Measurements from ENCODE around the gene CDX1. TPM values are rescaled to one million over a fixed set of nuclear protein-coding genes. Genes with fewer than 3 reads are reported as not detected.

The CDX1 gene
- total RNA-seq, 1 experiment from 2014 or later: 0.29 TPM

DNA sequence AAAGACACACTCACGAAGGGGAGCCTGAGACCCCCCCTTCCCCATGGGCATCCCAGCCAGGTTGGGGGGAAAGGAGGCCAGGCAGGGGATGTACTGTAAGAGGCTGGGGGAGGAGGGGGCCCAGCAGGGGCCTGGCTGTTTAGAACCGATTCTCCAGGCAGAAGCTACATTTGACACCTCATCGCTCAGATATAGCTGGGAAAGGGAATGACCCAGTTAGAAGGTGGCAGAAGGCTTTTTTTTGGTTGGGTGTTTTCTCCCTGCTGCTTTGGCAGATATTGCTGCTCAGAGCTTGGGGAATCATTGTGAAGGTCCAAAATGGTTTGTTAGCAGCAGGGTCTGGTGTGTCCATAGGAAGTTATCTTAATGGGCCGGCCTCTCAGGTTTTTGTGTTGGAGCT, 6.0 kb downstream of the CDX1 start:
- Mint-ChIP-seq H3K36me3 (ENCODE audit: insufficient read depth, unreplicated experiment) (peaks cover 6% of the 10 kb centered on the region), H3K9me3 (ENCODE audit: unreplicated experiment) (no peaks in the 10 kb centered on the region), H3K4me1 (ENCODE audit: low read depth, unreplicated experiment) (peaks cover 19% of the 10 kb centered on the region), H3K27ac (ENCODE audit: unreplicated experiment) (no peak overlapping the region), H3K4me3 (ENCODE audit: unreplicated experiment) (no peak overlapping the region), H3K27me3 (ENCODE audit: insufficient read depth, unreplicated experiment) (no peaks in the 10 kb centered on the region)
- Histone ChIP-seq H3K27me3 (replicated peaks; ENCODE audit: control insufficient read depth, insufficient read depth, low read length) (no peaks in the 10 kb centered on the region), H3K9me3 (no peaks in the 10 kb centered on the region), H3K4me1 (peaks cover 5% of the 10 kb centered on the region; the same call in 1 of the 2 replicates), H3K4me3 (ENCODE audit: low read depth, low read length) (no peak overlapping the region), H3K36me3 (ENCODE audit: control insufficient read depth, insufficient read depth, low read length) (no peaks in the 10 kb centered on the region; the same call in 1 of the 2 replicates)
- BruUV-seq (replicated peaks): no TSS peak
- TF ChIP-seq, protein P1, sequence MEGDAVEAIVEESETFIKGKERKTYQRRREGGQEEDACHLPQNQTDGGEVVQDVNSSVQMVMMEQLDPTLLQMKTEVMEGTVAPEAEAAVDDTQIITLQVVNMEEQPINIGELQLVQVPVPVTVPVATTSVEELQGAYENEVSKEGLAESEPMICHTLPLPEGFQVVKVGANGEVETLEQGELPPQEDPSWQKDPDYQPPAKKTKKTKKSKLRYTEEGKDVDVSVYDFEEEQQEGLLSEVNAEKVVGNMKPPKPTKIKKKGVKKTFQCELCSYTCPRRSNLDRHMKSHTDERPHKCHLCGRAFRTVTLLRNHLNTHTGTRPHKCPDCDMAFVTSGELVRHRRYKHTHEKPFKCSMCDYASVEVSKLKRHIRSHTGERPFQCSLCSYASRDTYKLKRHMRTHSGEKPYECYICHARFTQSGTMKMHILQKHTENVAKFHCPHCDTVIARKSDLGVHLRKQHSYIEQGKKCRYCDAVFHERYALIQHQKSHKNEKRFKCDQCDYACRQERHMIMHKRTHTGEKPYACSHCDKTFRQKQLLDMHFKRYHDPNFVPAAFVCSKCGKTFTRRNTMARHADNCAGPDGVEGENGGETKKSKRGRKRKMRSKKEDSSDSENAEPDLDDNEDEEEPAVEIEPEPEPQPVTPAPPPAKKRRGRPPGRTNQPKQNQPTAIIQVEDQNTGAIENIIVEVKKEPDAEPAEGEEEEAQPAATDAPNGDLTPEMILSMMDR (IDR thresholded peaks at IDR 0.05; ENCODE audit: insufficient read depth in 1 of 2, low read depth in 1 of 2, low read length in 1 of 2, severe bottlenecking in 1 of 2, unreplicated experiment in 1 of 2): no peak
- POLR2A ChIA-PET: no interaction called here
- no peak for DNase-seq
- intact Hi-C loops (cut with micrococcal nuclease; ENCODE audit: unreplicated experiment): no loop called here
- CTCF ChIA-PET: no interaction called here

DNA sequence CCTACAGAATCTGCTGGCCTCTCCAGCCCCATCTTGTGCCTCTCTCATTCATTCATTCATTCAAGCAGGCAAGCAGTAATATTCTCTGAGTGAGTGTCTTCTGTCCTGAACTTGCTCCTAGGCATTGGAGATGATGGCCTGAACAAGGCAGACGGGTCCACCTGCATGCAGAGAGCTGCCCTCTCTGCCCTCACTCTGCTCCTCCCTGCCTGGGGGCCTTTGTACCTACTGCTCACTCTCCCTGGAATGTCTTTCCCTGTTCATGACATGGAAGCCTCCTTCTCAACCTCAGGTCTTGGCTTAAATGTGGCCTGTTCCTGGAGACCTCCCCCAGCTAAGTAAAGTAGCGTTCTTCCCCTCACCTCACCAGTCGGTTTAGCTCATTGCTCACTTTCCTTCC, 6.6 kb downstream of the CDX1 start:
- Histone ChIP-seq H3K27me3 (replicated peaks; ENCODE audit: control insufficient read depth, insufficient read depth, low read length) (no peaks in the 10 kb centered on the region), H3K4me1 (peaks cover 5% of the 10 kb centered on the region; the same call in 1 of the 2 replicates), H3K9me3 (no peaks in the 10 kb centered on the region), H3K4me3 (ENCODE audit: low read depth, low read length) (no peak overlapping the region), H3K36me3 (ENCODE audit: control insufficient read depth, insufficient read depth, low read length) (no peaks in the 10 kb centered on the region; the same call in 1 of the 2 replicates)
- DNase-seq: no peak
- BruUV-seq (replicated peaks): no TSS peak
- intact Hi-C loops (cut with micrococcal nuclease; ENCODE audit: unreplicated experiment): no loop called here
- H3K36me3 Mint-ChIP-seq (ENCODE audit: insufficient read depth, unreplicated experiment): peaks cover 6% of the 10 kb centered on the region
- CTCF ChIA-PET: interaction anchor here (0.7 to 1.1 kb wide), 2 partner anchors 11 to 42 kb away, joined by 4 read pairs; no protein-coding TSS in a partner anchor
- POLR2A ChIA-PET: no interaction called here
- H3K4me1 Mint-ChIP-seq (ENCODE audit: low read depth, unreplicated experiment): peaks cover 19% of the 10 kb centered on the region
- TF ChIP-seq, protein P1 (IDR thresholded peaks at IDR 0.05; ENCODE audit: insufficient read depth in 1 of 2, low read depth in 1 of 2, low read length in 1 of 2, severe bottlenecking in 1 of 2, unreplicated experiment in 1 of 2): no peak
- no peak overlapping the region for H3K27ac Mint-ChIP-seq (ENCODE audit: unreplicated experiment)
- H3K4me3 Mint-ChIP-seq (ENCODE audit: unreplicated experiment): no peak overlapping the region
- no peaks in the 10 kb centered on the region for H3K27me3 Mint-ChIP-seq (ENCODE audit: insufficient read depth, unreplicated experiment)
- H3K9me3 Mint-ChIP-seq (ENCODE audit: unreplicated experiment): no peaks in the 10 kb centered on the region

DNA sequence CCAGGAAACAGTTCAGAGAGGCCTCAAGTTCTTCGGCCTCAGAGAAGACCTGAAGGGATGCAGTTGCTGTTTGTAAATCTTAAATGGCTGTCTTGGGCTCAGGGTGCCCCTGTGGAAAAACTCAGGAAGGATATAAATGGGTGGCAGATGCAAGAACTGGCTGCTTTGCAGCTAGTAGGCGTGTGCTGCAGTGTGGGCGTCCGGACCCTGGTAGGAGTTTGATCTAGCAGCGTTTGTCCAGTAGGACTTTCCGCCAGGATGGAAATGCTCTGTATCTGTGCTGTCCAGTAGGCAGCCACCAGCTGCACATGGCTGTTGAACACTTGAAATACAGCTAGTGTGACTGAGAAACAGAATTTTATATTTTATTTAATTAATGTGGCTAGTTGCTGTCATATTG, 7.7 kb downstream of the CDX1 start:
- H3K36me3 Mint-ChIP-seq (ENCODE audit: insufficient read depth, unreplicated experiment): peaks cover 6% of the 10 kb centered on the region
- Histone ChIP-seq H3K9me3 (no peaks in the 10 kb centered on the region), H3K4me1 (peaks cover 5% of the 10 kb centered on the region; the same call in 1 of the 2 replicates), H3K4me3 (ENCODE audit: low read depth, low read length) (no peak overlapping the region), H3K36me3 (ENCODE audit: control insufficient read depth, insufficient read depth, low read length) (no peaks in the 10 kb centered on the region; the same call in 1 of the 2 replicates), H3K27me3 (replicated peaks; ENCODE audit: control insufficient read depth, insufficient read depth, low read length) (no peaks in the 10 kb centered on the region)
- peaks cover 19% of the 10 kb centered on the region for H3K4me1 Mint-ChIP-seq (ENCODE audit: low read depth, unreplicated experiment)
- CTCF ChIA-PET: interaction anchor here (0.6 to 1.3 kb wide), 5 partner anchors 42 to 114 kb away, joined by 3 to 7 read pairs (median 3); no protein-coding TSS in a partner anchor
- H3K27ac Mint-ChIP-seq (ENCODE audit: unreplicated experiment): no peak overlapping the region
- no TSS peak for BruUV-seq (replicated peaks)
- POLR2A ChIA-PET: no interaction called here
- intact Hi-C loops (cut with micrococcal nuclease; ENCODE audit: unreplicated experiment): no loop called here
- TF ChIP-seq, protein P1 (IDR thresholded peaks at IDR 0.05; ENCODE audit: insufficient read depth in 1 of 2, low read depth in 1 of 2, low read length in 1 of 2, severe bottlenecking in 1 of 2, unreplicated experiment in 1 of 2): no peak
- no peak for DNase-seq
- no peak overlapping the region for H3K4me3 Mint-ChIP-seq (ENCODE audit: unreplicated experiment)
- H3K27me3 Mint-ChIP-seq (ENCODE audit: insufficient read depth, unreplicated experiment): no peaks in the 10 kb centered on the region
- no peaks in the 10 kb centered on the region for H3K9me3 Mint-ChIP-seq (ENCODE audit: unreplicated experiment)

Data from Caco-2 (cell line).